ENCODE data around the gene SF3A2. TPM values are rescaled to one million over a fixed set of nuclear protein-coding genes. Genes with fewer than 3 reads are reported as not detected.
A peak's percentile ranks its signal among the peaks of the same experiment; 100 is the strongest.

Gene SF3A2
- total and polyA plus RNA-seq, 2 experiments from 2014 or later: 21.2 to 75.3 TPM

DNA sequence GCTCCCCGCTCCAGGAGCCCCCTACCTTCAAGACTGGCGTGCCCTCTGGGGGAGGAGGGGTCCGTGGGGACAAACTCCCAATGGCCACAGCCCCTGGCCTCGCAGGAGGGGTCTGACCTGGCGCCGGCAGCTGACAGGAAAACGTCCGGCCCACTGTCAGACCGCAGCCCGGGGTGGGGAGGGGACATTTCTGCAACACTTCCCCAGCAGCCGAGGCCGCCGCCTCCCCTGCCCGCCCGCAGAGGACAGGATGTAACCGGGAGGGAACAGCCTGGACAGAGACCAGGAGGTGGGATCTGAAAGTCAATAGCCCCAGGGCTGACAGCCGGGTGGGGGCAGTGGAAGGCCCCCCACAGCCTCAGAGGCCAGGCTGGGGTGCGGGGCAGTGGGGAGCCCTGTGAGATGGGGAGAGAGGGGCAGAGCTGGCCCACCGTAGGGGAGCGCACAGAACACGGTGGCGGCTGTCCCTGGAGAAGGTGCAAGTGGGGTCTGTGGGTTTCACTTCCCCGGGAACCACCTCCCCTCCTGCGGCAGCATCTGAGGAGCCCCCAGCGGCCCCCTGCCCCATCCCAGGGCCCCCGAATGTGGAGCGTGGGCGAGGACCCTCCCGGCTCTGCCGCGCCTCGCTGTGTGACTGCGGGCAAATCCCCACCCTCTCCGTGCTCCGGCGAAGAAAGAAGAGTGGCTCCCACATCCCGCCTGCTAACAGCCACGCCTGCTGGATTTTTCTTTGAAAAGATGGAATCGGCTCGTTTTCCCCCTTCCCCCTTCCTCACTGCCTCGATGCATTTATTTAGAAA, 45.6 kb downstream of the SF3A2 start, which contains the start of gene PEAK3:
Gene PEAK3 (minus strand): TSS at position 114 of the 800 bp plus-strand sequence. CDS start 1,244 bp downstream, outside the sequence.
- H3K27ac ChIP-seq: no peak within 1 kb of the TSS
- H3K9me2 ChIP-seq (replicated peaks; ENCODE audit: insufficient read depth): no peaks in the 10 kb centered on the region
- peaks cover 20% of the 10 kb centered on the region for H3K27me3 ChIP-seq
- H3K4me3 ChIP-seq: no peak within 1 kb of the TSS
- peaks cover 11% of the 10 kb centered on the region for H3K4me1 ChIP-seq (ENCODE audit: insufficient read depth)
- DNase-seq (ENCODE audit: low spot score): no peak
- no peaks in the 10 kb centered on the region for H3K36me3 ChIP-seq (replicated peaks; ENCODE audit: insufficient read depth, low read depth)
- H3K4me2 ChIP-seq: peak within 1 kb of the TSS; percentile 84
- no peak within 1 kb of the TSS for H2AFZ ChIP-seq
- no peaks in the 10 kb centered on the region for H3K9me3 ChIP-seq (ENCODE audit: low read depth)
- TF ChIP-seq CTCF (IDR thresholded peaks at IDR 0.05; ENCODE audit: poor library complexity) (no peak), EZH2 (IDR thresholded peaks at IDR 0.05; ENCODE audit: borderline replicate concordance) (peak; percentile 16), EZH2phosphoT487 (IDR thresholded peaks at IDR 0.05; ENCODE audit: low read depth, severe bottlenecking, unreplicated experiment) (no peak)
- no peaks in the 10 kb centered on the region for H3K79me2 ChIP-seq
- no peaks in the 10 kb centered on the region for H4K20me1 ChIP-seq (ENCODE audit: insufficient read depth, poor library complexity, severe bottlenecking)
- 7% methylated on average over 32 of the region's 41 CpGs for WGBS (ENCODE audit: low lambda C conversion rate, missing lambda C conversion rate)

DNA sequence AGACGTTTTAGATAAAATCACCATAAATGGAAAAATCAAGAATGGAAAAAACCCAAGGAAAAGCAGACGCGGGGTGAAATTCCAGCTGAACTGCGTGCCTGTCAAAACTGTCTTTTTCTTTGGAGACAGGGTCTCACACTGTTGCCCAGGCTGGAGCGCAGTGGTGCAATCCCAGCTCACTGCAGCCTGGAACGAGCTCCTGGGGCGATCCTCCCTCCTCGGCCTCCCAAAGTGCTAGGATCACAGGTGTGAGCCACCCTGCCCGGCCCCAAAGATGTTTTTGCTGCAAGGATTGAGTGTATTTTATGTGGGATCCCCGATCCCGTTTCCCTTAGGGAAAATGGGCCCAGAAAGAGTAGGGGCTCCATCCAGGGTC, 46.2 kb downstream of the SF3A2 start:
- no peaks in the 10 kb centered on the region for H3K79me2 ChIP-seq
- no peak overlapping the region for H2AFZ ChIP-seq
- no peaks in the 10 kb centered on the region for H3K36me3 ChIP-seq (replicated peaks; ENCODE audit: insufficient read depth, low read depth)
- TF ChIP-seq EZH2 (IDR thresholded peaks at IDR 0.05; ENCODE audit: borderline replicate concordance): no peak
- TF ChIP-seq EZH2phosphoT487 (IDR thresholded peaks at IDR 0.05; ENCODE audit: low read depth, severe bottlenecking, unreplicated experiment): no peak
- no peak for TF ChIP-seq CTCF (IDR thresholded peaks at IDR 0.05; ENCODE audit: poor library complexity)
- no peak overlapping the region for H3K27ac ChIP-seq
- peak overlapping the region; percentile 84 for H3K4me2 ChIP-seq
- no peaks in the 10 kb centered on the region for H3K9me2 ChIP-seq (replicated peaks; ENCODE audit: insufficient read depth)
- peaks cover 26% of the 10 kb centered on the region for H3K27me3 ChIP-seq
- no peak overlapping the region for H3K4me3 ChIP-seq
- H3K4me1 ChIP-seq (ENCODE audit: insufficient read depth): peaks cover 11% of the 10 kb centered on the region
- no peaks in the 10 kb centered on the region for H4K20me1 ChIP-seq (ENCODE audit: insufficient read depth, poor library complexity, severe bottlenecking)
- 62% methylated on average over 11 of the region's 11 CpGs for WGBS (ENCODE audit: low lambda C conversion rate, missing lambda C conversion rate)
- DNase-seq (ENCODE audit: low spot score): no peak
- no peaks in the 10 kb centered on the region for H3K9me3 ChIP-seq (ENCODE audit: low read depth)

GRCh38 chr19:2283835-2284507, 47.3 kb downstream of the SF3A2 start:
- Histone ChIP-seq H3K4me2 (no peak overlapping the region), H2AFZ (no peak overlapping the region), H3K27me3 (peaks cover 37% of the 10 kb centered on the region), H4K20me1 (ENCODE audit: insufficient read depth, poor library complexity, severe bottlenecking) (no peaks in the 10 kb centered on the region), H3K36me3 (replicated peaks; ENCODE audit: insufficient read depth, low read depth) (no peaks in the 10 kb centered on the region), H3K79me2 (no peaks in the 10 kb centered on the region), H3K4me3 (no peak overlapping the region), H3K9me2 (replicated peaks; ENCODE audit: insufficient read depth) (no peaks in the 10 kb centered on the region), H3K27ac (no peak overlapping the region), H3K4me1 (ENCODE audit: insufficient read depth) (peaks cover 11% of the 10 kb centered on the region), H3K9me3 (ENCODE audit: low read depth) (no peaks in the 10 kb centered on the region)
- TF ChIP-seq EZH2phosphoT487 (IDR thresholded peaks at IDR 0.05; ENCODE audit: low read depth, severe bottlenecking, unreplicated experiment) (no peak), EZH2 (IDR thresholded peaks at IDR 0.05; ENCODE audit: borderline replicate concordance) (no peak), CTCF (IDR thresholded peaks at IDR 0.05; ENCODE audit: poor library complexity) (no peak)
- no peak for DNase-seq (ENCODE audit: low spot score)
- WGBS (ENCODE audit: low lambda C conversion rate, missing lambda C conversion rate): 92% methylated on average over 8 of the region's 8 CpGs

Data from hepatocyte (in vitro differentiated cells).